HPDE6-E6E7 (cell line): ENCODE measurements around the gene SLC25A17.
"Not testable (repeated sequence)": the region's sequence is repeated elsewhere in the genome, so short reads cannot be mapped to it uniquely, and the experiment has no call there.

Experiments used
- DNase-seq: peaks from one replicate; pipeline ENCODE4 v3.0.0; 2011; ENCODE audit warnings: missing footprints; ENCODE audit errors: extremely low spot score

The SLC25A17 gene

GRCh38 chr22:40818747-40819598 lies at the start of gene SLC25A17:
TSS of gene SLC25A17 (minus strand) at chr22:40819346. CDS start at chr22:40819248, 98 bp downstream.
- peak; percentile 89 for DNase-seq

GRCh38 chr22:40868379-40868778 lies 49.2 kb upstream of the SLC25A17 start:
- not testable (repeated sequence) for DNase-seq

- DNase-seq = no peak
These were observed 48.0 kb upstream of the SLC25A17 start for GRCh38 chr22:40867109-40867508.

- no peak for DNase-seq
These were observed 43.4 kb upstream of the SLC25A17 start for GRCh38 chr22:40862537-40862936.

- DNase-seq = no peak
These were observed 42.9 kb upstream of the SLC25A17 start, which contains the start of gene DNAJB7 for GRCh38 chr22:40862013-40862412. TSS of gene DNAJB7 (minus strand) at chr22:40862113. CDS start at chr22:40861994, 119 bp downstream.

- peak; percentile 2 for DNase-seq
These were observed 38.2 kb upstream of the SLC25A17 start for GRCh38 chr22:40857309-40857855.

- peak; percentile 74 for DNase-seq
These were observed 37.6 kb upstream of the SLC25A17 start, which contains the start of the genes ST13 and XPNPEP3 for GRCh38 chr22:40856513-40857308. TSS of gene ST13 (minus strand) at chr22:40856639. CDS start at chr22:40856540, 99 bp downstream. TSS of gene XPNPEP3 (plus strand) at chr22:40857148. CDS start at chr22:40857182, 34 bp downstream.

- DNase-seq = peak; percentile 4
These were observed 36.9 kb upstream of the SLC25A17 start for GRCh38 chr22:40855979-40856512.

GRCh38 chr22:40855071-40855978 lies 36.2 kb upstream of the SLC25A17 start:
- no peak for DNase-seq

- DNase-seq = no peak
These were observed 34.8 kb upstream of the SLC25A17 start for GRCh38 chr22:40853961-40854360.

GRCh38 chr22:40853333-40853732 lies 34.2 kb upstream of the SLC25A17 start:
- DNase-seq = no peak

- not testable (repeated sequence) for DNase-seq
These were observed 26.7 kb upstream of the SLC25A17 start for GRCh38 chr22:40845816-40846215.

GRCh38 chr22:40844951-40845350 lies 25.8 kb upstream of the SLC25A17 start:
- DNase-seq = no peak

- DNase-seq = no peak
These were observed 19.3 kb upstream of the SLC25A17 start for GRCh38 chr22:40838486-40838885.

GRCh38 chr22:40834619-40835018 lies 15.5 kb upstream of the SLC25A17 start:
- DNase-seq = no peak

GRCh38 chr22:40829131-40829530 lies 10.0 kb upstream of the SLC25A17 start:
- DNase-seq = no peak

GRCh38 chr22:40826984-40827741 lies 8.0 kb upstream of the SLC25A17 start:
- DNase-seq = no peak

GRCh38 chr22:40826292-40826691 lies 7.1 kb upstream of the SLC25A17 start:
- DNase-seq = not testable (repeated sequence)

GRCh38 chr22:40823426-40823825 lies 4.3 kb upstream of the SLC25A17 start:
- no peak for DNase-seq

GRCh38 chr22:40819599-40820140 lies 524 bp upstream of the SLC25A17 start:
- no peak for DNase-seq
